OCI-LY1 (cell line): ENCODE data around the gene GNAL.

ENCODE experiments used
- H2AFZ ChIP-seq: fragments of 200-600 bp; sonication (generic), shearing (Covaris generic); 2 replicates; pipeline ENCODE4 v1.6.0; 2014; ENCODE audit warnings: antibody characterized with exemption, mild to moderate bottlenecking, low read length
- H3F3A ChIP-seq: fragments of 200-600 bp; sonication (generic), shearing (Covaris generic); 2 replicates; pipeline ENCODE4 v1.6.0; 2014; ENCODE audit warnings: mild to moderate bottlenecking, antibody characterized with exemption, low read length, moderate library complexity; ENCODE audit not compliant: insufficient read depth
- H3K27ac ChIP-seq: fragments of 200-600 bp; sonication (generic); 2 replicates; pipeline ENCODE4 v1.5.1; 2014; ENCODE audit warnings: low read length, mixed run types, mild to moderate bottlenecking, low read depth; ENCODE audit not compliant: poor library complexity, severe bottlenecking
- H3K27me3 ChIP-seq: fragments of 200-600 bp; sonication (generic); 2 replicates; pipeline ENCODE4 v1.6.0; 2014; ENCODE audit warnings: antibody characterized with exemption, mild to moderate bottlenecking, low read length, moderate library complexity; ENCODE audit not compliant: insufficient read depth
- H3K36me3 ChIP-seq: fragments of 200-600 bp; sonication (generic); 2 replicates; pipeline ENCODE4 v1.6.1; 2014; ENCODE audit warnings: mild to moderate bottlenecking, antibody characterized with exemption, low read length, moderate library complexity, mixed read lengths; ENCODE audit not compliant: insufficient read depth
- H3K4me1 ChIP-seq: fragments of 200-600 bp; sonication (generic); 2 replicates; pipeline ENCODE4 v1.5.1; 2014; ENCODE audit warnings: mild to moderate bottlenecking, low read length, moderate library complexity; ENCODE audit not compliant: insufficient read depth, severe bottlenecking
- H3K4me2 ChIP-seq: fragments of 200-600 bp; sonication (generic), shearing (Covaris generic); 2 replicates; pipeline ENCODE4 v1.6.1; 2014; ENCODE audit warnings: low read length
- H3K4me3 ChIP-seq: fragments of 200-600 bp; sonication (generic); 2 replicates; pipeline ENCODE4 v1.5.1; 2014; ENCODE audit warnings: low read length, low read depth, mild to moderate bottlenecking, mixed read lengths; ENCODE audit not compliant: poor library complexity, severe bottlenecking
- H3K79me2 ChIP-seq: fragments of 200-600 bp; shearing (Covaris generic); 2 replicates; pipeline ENCODE4 v1.6.1; 2016; ENCODE audit warnings: mixed run types, low read length, mixed read lengths; ENCODE audit not compliant: insufficient read depth
- H3K9ac ChIP-seq: fragments of 200-600 bp; sonication (generic), shearing (Covaris generic); 2 replicates; pipeline ENCODE4 v1.6.1; 2014; ENCODE audit warnings: mild to moderate bottlenecking, low read length, mixed read lengths
- H3K9me2 ChIP-seq: fragments of 200-600 bp; sonication (generic), shearing (Covaris generic); 2 replicates; pipeline ENCODE4 v1.6.1; 2014; ENCODE audit warnings: low read depth, mild to moderate bottlenecking, low read length, mixed read lengths
- H3K9me3 ChIP-seq: fragments of 200-600 bp; shearing (Covaris generic); 2 replicates; pipeline ENCODE4 v1.6.1; 2014; ENCODE audit warnings: low read length, mixed read lengths
- H4K20me1 ChIP-seq: fragments of 200-600 bp; sonication (generic), shearing (Covaris generic); 2 replicates; pipeline ENCODE4 v1.6.0; 2016; ENCODE audit warnings: mild to moderate bottlenecking, low read length; ENCODE audit not compliant: insufficient read depth
- EZH2 ChIP-seq: fragments of 200-600 bp; sonication (generic), shearing (Covaris generic); IDR thresholded peaks from 2 replicates; pipeline ENCODE4 v1.8.0; 2017; ENCODE audit warnings: borderline replicate concordance, mixed run types, mild to moderate bottlenecking, antibody characterized with exemption, low read length, moderate library complexity, mixed read lengths
- TF ChIP-seq, protein P1 (sequence below): fragments of 200-600 bp; sonication (generic), shearing (Covaris generic); IDR thresholded peaks from 2 replicates; pipeline ENCODE4 v1.5.1; 2017; ENCODE audit warnings: mild to moderate bottlenecking, antibody characterized with exemption, low read length, moderate library complexity, mixed read lengths

Gene GNAL

DNA sequence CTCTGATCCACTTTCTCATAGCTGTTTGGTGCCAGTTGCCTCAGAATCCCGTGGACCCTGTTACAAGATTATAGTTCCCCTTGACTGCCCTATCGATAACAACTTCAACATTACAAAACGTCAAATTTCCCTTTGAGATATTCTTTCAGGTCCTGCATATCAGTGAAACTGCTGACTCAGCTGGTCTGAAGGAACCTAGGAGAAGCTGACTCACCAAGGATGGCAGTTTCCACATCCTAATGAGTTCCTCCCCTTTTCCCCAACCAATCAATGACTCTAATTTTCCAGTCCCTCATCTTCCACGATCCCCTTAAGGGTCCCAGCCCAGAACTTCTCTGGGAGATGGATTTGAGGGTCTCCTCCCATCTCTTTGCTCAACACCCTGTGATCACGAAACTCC lies 27.6 kb upstream of the GNAL start:
- Histone ChIP-seq H3K9me2 (no peaks in the 10 kb centered on the region), H3K27ac (no peak overlapping the region), H3K4me3 (no peak overlapping the region), H3F3A (no peaks in the 10 kb centered on the region), H4K20me1 (no peaks in the 10 kb centered on the region), H3K4me2 (no peak overlapping the region), H3K36me3 (no peaks in the 10 kb centered on the region), H3K27me3 (peaks cover 2% of the 10 kb centered on the region; the same call in 1 of the 2 replicates), H3K4me1 (no peaks in the 10 kb centered on the region), H3K9ac (no peak overlapping the region), H3K9me3 (no peaks in the 10 kb centered on the region), H2AFZ (no peak overlapping the region), H3K79me2 (no peaks in the 10 kb centered on the region)
- no peak for TF ChIP-seq EZH2
- TF ChIP-seq, protein P1, sequence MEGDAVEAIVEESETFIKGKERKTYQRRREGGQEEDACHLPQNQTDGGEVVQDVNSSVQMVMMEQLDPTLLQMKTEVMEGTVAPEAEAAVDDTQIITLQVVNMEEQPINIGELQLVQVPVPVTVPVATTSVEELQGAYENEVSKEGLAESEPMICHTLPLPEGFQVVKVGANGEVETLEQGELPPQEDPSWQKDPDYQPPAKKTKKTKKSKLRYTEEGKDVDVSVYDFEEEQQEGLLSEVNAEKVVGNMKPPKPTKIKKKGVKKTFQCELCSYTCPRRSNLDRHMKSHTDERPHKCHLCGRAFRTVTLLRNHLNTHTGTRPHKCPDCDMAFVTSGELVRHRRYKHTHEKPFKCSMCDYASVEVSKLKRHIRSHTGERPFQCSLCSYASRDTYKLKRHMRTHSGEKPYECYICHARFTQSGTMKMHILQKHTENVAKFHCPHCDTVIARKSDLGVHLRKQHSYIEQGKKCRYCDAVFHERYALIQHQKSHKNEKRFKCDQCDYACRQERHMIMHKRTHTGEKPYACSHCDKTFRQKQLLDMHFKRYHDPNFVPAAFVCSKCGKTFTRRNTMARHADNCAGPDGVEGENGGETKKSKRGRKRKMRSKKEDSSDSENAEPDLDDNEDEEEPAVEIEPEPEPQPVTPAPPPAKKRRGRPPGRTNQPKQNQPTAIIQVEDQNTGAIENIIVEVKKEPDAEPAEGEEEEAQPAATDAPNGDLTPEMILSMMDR = no peak

DNA sequence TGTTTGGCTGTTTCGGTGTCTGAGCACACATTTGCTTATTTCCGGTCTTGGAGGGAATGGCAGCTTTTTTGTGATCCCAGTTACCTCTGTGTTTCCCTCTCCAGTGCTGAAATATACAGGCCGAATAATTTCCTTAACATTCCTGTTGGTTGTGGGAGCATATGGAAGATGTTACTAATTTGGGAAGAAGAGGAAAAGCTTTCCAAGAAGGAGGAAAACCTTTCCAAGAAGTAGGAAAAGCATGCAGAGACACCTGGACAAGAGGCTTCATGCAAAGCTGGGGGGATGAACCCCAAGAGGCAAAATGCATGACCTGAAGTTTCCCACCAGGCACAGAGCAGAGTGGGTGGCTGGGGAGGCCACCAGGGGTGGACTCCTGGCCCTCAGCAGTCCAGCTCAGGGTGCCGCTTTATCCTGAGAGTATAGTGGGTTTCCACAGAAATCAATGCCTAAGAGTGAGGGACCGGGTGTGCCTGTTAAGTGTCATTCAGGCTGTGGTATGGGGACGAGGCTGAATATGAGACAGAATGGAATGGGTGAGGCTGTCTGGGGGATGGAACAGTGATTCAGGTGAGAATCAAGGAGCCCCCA lies 25.5 kb upstream of the GNAL start:
- Histone ChIP-seq H3K4me1 (no peaks in the 10 kb centered on the region), H2AFZ (no peak overlapping the region), H3K27me3 (0 out of 2 replicates have a peak, but pooled peaks cover 3% of the 10 kb centered on the region), H3K36me3 (no peaks in the 10 kb centered on the region), H4K20me1 (no peaks in the 10 kb centered on the region), H3K4me3 (no peak overlapping the region), H3K9me3 (no peaks in the 10 kb centered on the region), H3F3A (no peaks in the 10 kb centered on the region), H3K27ac (no peak overlapping the region), H3K79me2 (no peaks in the 10 kb centered on the region), H3K9me2 (no peaks in the 10 kb centered on the region), H3K9ac (no peak overlapping the region), H3K4me2 (no peak overlapping the region)
- TF ChIP-seq, protein P1 = no peak
- no peak for TF ChIP-seq EZH2

DNA sequence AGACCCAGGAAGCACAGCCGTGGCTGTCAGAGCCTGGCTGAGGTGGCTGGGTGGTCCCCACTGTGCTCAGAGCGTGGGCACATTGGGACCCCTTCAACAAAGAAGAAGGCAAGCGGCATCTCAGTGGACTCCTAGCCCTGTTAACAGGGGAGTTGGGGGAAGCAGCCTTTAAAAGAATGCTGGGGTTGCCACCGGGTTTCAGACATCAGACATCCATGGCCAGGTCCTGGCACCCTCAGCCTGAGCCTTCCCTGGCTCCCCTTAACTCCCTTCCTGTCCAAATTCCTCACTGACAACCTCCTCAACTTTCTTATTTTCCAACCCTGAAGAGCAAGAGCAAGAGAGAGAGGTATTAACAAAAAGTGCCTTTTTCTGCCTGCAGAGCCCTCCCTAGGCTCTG lies 24.8 kb upstream of the GNAL start:
- Histone ChIP-seq H3K27me3 (0 out of 2 replicates have a peak, but pooled peaks cover 3% of the 10 kb centered on the region), H4K20me1 (no peaks in the 10 kb centered on the region), H3K4me2 (no peak overlapping the region), H3K9ac (no peak overlapping the region), H3K36me3 (no peaks in the 10 kb centered on the region), H3K4me1 (no peaks in the 10 kb centered on the region), H2AFZ (no peak overlapping the region), H3K79me2 (no peaks in the 10 kb centered on the region), H3K27ac (no peak overlapping the region), H3K9me3 (no peaks in the 10 kb centered on the region), H3F3A (no peaks in the 10 kb centered on the region), H3K4me3 (no peak overlapping the region), H3K9me2 (no peaks in the 10 kb centered on the region)
- TF ChIP-seq, protein P1 = no peak
